VCaP (cell line): ENCODE results near the gene NRCAM.

Experiments used
- H3K27ac ChIP-seq: fragments of 450-650 bp; 2 replicates; pipeline ENCODE4 v1.5.1; 2017
- TF ChIP-seq, protein P1 (sequence below): fragments of 450-650 bp; conservative IDR thresholded peaks from 2 replicates; pipeline ENCODE4 v1.5.1; 2017; ENCODE audit warnings: mild to moderate bottlenecking, moderate library complexity

The NRCAM gene

DNA sequence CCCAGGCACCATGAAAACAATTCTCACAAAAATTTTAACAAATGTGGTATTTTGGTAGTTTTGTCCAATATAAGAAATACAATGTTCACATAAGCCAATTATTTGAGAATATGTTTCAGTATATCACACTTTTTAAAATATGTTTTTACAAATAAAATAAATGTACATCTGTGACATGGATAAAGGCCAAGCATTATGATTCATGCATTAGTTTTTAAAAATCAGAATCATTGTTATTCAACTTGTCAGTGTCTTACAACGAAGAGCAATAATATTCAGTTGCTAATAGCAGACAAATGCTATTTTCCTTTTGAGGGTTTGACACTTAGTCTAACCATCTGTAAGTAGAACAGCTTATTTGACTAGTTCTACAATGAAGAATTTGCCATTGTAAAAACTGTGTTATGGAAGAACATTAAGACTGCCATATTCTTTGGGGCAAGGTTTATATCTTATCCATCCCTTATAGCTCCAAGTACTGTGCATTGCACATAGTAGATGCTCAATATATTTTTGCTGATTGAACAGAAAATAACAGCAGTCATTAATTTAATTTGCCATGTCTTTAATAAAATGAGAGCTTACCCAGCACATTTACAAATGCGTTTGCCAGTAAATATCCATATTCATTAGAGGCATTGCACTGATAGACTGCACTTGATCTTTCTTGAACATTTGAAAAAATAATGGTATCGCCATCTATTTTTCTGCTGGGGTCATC, 258.7 kb downstream of the NRCAM start:
- H3K27ac ChIP-seq, result no peak overlapping the region

DNA sequence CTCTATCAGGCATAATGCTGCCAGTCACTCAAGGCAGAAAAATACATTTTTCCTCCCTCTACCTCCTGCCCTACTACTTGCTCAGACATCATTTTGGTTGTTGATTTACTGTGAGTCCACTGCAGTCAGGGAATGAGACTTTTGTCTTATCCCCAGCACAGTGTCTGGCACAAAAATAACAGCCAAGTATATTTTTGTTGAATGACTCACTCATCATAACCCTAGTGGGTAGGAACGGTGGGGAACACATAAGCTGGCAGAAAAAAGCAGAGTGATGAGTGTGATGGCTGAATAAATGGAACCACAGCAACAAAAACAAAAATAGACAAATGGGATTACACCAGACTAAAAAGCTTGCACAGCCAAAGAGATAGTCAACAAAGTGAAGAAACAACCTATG, 260.2 kb downstream of the NRCAM start:
- H3K27ac ChIP-seq, result no peak overlapping the region
- TF ChIP-seq, protein P1, sequence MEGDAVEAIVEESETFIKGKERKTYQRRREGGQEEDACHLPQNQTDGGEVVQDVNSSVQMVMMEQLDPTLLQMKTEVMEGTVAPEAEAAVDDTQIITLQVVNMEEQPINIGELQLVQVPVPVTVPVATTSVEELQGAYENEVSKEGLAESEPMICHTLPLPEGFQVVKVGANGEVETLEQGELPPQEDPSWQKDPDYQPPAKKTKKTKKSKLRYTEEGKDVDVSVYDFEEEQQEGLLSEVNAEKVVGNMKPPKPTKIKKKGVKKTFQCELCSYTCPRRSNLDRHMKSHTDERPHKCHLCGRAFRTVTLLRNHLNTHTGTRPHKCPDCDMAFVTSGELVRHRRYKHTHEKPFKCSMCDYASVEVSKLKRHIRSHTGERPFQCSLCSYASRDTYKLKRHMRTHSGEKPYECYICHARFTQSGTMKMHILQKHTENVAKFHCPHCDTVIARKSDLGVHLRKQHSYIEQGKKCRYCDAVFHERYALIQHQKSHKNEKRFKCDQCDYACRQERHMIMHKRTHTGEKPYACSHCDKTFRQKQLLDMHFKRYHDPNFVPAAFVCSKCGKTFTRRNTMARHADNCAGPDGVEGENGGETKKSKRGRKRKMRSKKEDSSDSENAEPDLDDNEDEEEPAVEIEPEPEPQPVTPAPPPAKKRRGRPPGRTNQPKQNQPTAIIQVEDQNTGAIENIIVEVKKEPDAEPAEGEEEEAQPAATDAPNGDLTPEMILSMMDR, result no peak

More for the DNA sequence above, 258.7 kb downstream of the NRCAM start:
- TF ChIP-seq, protein P1, result no peak

DNA sequence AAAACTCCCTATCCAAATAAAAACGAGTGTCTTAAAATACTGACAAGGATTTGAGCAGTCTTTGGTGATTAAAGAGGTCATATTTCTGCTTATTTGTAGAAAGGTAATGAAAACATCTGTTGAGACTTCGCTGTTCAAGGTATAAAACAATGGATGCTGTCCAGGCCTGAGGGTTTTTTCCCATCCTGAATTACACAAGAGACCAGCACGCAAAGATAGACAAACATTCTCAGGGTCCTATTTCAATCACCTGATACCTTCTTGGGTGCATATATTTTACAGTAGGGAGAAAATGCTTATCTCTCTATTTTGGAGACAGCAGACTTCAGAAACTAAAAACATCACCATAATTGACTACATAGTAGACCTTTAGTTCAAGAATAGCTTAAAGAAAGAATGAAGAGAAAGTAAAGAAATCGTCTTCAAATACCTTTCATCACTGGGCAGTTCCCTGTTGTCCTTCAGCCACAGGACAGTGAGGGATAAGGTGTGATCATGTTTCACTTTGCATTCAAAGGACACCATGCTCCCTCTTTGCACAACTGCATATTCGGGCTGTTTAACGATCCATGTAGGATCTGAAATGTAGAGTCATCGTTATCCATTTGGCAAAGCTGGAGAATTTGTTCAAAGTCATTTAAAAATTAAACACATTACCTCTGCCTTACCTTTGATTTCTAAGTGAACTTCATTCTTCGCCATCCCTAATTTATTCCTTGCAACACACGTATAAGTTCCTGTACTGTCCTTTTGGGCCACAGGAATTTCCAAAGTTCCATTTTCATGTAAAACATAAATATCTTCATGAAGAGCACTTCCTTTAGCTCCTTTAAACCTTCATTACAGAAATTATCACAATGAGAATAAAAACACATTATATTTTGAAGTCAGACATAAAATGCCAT, 262.4 kb downstream of the NRCAM start:
- TF ChIP-seq, protein P1, result no peak

DNA sequence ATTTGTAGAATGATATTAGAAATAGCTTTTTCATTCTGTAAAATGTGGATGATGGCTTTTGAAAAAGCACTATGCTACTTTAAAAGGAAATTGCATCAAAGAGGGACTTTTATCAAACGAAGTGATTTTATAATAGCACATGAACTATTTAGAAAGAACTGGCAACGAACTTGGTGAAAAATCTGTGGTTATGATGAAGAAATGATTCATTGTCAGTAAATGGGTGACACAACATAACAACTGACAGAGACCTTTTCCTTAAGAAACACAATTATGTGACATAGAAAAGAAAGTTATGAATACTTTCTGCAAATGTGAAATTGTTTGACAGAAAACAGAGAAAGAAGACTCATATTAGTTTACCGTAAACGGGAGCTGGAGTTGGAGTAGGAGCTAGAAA, 265.3 kb downstream of the NRCAM start:
- H3K27ac ChIP-seq, result no peak overlapping the region
- TF ChIP-seq, protein P1, result no peak

More for the DNA sequence above, 262.4 kb downstream of the NRCAM start:
- no peak overlapping the region for H3K27ac ChIP-seq

DNA sequence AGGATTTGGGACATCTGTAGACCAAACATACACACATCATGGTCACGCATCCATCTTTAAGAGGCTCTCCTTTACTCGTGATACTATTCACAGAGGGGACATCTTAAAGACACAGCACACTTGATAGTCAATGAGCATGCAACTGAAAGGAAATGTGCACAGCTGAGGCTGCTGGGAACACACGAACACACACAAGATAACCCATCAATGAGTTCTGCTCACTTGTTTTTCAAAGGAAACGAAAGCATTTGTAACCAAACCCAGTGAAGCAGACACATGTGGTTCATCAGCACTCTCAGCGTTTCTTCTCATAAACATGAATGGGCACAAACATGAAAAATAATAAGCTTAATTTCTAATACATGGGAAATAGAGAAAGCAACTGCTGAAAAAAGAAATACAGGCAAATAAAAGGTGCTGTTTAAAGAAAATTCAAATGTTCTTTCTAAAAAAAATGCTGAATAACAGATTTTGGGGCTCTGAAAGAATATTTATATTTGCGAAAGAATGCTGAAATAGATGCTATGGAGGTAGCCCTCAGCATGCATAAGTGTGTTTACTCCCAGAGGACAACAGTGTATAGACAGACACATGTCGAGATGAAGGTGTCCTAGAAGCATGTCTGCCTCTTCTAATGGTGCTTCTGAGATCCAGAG, 266.4 kb downstream of the NRCAM start:
- TF ChIP-seq, protein P1, result no peak
- H3K27ac ChIP-seq, result no peak overlapping the region

DNA sequence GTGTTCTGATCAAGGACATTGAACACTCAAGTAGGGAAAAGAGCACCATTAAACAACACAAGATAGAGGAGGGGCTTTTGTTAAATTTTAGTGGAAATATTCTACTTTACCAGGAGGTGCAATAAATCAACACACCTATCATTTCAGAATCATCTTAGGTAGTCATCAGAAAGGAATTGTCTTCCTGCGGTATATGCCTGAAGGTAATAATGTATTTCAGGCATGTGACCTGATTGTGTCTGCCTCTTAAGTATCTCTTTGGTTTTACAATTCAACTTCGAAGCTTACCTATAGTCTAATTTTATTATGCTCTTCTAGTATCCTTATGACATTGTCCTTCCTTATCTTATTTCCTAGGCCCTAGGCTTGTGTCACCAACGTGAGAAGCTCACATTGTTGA, 267.5 kb downstream of the NRCAM start:
- TF ChIP-seq, protein P1, result no peak
- H3K27ac ChIP-seq, result no peak overlapping the region
